IPS-18a (cell line): Measurements from ENCODE around the gene KLHL21.
"Not testable (repeated sequence)": the region's sequence is repeated elsewhere in the genome, so short reads cannot be mapped to it uniquely, and the experiment has no call there.

Experiments
- H3K27ac ChIP-seq: one replicate; pipeline ENCODE4 v1.5.1; 2013; ENCODE audit warnings: low read length
- H3K27me3 ChIP-seq: one replicate; pipeline ENCODE4 v1.6.1; 2013; ENCODE audit warnings: mild to moderate bottlenecking, low read length; ENCODE audit not compliant: control insufficient read depth, insufficient read depth
- H3K36me3 ChIP-seq: one replicate; pipeline ENCODE4 v1.6.1; 2013; ENCODE audit warnings: low read depth, low read length; ENCODE audit not compliant: control insufficient read depth
- H3K4me1 ChIP-seq: one replicate; pipeline ENCODE4 v1.6.1; 2013; ENCODE audit warnings: low read depth, low read length; ENCODE audit not compliant: control insufficient read depth
- H3K4me3 ChIP-seq: one replicate; pipeline ENCODE4 v1.5.1; 2013; ENCODE audit warnings: low read length
- H3K9ac ChIP-seq: one replicate; pipeline ENCODE4 v1.6.1; 2013; ENCODE audit warnings: mild to moderate bottlenecking, low read length, moderate library complexity
- H3K9me3 ChIP-seq: one replicate; pipeline ENCODE4 v1.6.1; 2013; ENCODE audit warnings: low read depth, low read length; ENCODE audit not compliant: control insufficient read depth

The KLHL21 gene, protein sequence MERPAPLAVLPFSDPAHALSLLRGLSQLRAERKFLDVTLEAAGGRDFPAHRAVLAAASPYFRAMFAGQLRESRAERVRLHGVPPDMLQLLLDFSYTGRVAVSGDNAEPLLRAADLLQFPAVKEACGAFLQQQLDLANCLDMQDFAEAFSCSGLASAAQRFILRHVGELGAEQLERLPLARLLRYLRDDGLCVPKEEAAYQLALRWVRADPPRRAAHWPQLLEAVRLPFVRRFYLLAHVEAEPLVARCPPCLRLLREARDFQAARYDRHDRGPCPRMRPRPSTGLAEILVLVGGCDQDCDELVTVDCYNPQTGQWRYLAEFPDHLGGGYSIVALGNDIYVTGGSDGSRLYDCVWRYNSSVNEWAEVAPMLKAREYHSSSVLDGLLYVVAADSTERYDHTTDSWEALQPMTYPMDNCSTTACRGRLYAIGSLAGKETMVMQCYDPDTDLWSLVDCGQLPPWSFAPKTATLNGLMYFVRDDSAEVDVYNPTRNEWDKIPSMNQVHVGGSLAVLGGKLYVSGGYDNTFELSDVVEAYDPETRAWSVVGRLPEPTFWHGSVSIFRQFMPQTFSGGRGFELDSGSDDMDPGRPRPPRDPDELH

GRCh38 chr1:6602669-6603237 lies at the start of gene KLHL21:
Gene KLHL21, minus strand, starts transcription at chr1:6602869. Its CDS starts 52 bp downstream, at chr1:6602817.
- H3K4me1 ChIP-seq, result peaks cover 19% of the 10 kb centered on the region
- H3K36me3 ChIP-seq, result peaks cover 5% of the 10 kb centered on the region
- H3K4me3 ChIP-seq, result peak within 1 kb of the TSS; percentile 90
- peak within 1 kb of the TSS; percentile 79 for H3K27ac ChIP-seq
- peak within 1 kb of the TSS; percentile 77 for H3K9ac ChIP-seq
- H3K9me3 ChIP-seq, result no peaks in the 10 kb centered on the region
- peaks cover 11% of the 10 kb centered on the region for H3K27me3 ChIP-seq

GRCh38 chr1:6651909-6652308 lies 49.2 kb upstream of the KLHL21 start:
- H3K4me1 ChIP-seq, result no peaks in the 10 kb centered on the region
- H3K27ac ChIP-seq, result no peak overlapping the region
- H3K4me3 ChIP-seq, result no peak overlapping the region
- H3K36me3 ChIP-seq, result peaks cover 33% of the 10 kb centered on the region
- H3K9me3 ChIP-seq, result no peaks in the 10 kb centered on the region
- H3K9ac ChIP-seq, result no peak overlapping the region
- H3K27me3 ChIP-seq, result no peaks in the 10 kb centered on the region

GRCh38 chr1:6648556-6648955 lies 45.9 kb upstream of the KLHL21 start:
- no peak overlapping the region for H3K9ac ChIP-seq
- H3K27me3 ChIP-seq, result no peaks in the 10 kb centered on the region
- H3K9me3 ChIP-seq, result no peaks in the 10 kb centered on the region
- H3K36me3 ChIP-seq, result peaks cover 48% of the 10 kb centered on the region
- H3K4me3 ChIP-seq, result no peak overlapping the region
- no peak overlapping the region for H3K27ac ChIP-seq
- H3K4me1 ChIP-seq, result no peaks in the 10 kb centered on the region

DNA sequence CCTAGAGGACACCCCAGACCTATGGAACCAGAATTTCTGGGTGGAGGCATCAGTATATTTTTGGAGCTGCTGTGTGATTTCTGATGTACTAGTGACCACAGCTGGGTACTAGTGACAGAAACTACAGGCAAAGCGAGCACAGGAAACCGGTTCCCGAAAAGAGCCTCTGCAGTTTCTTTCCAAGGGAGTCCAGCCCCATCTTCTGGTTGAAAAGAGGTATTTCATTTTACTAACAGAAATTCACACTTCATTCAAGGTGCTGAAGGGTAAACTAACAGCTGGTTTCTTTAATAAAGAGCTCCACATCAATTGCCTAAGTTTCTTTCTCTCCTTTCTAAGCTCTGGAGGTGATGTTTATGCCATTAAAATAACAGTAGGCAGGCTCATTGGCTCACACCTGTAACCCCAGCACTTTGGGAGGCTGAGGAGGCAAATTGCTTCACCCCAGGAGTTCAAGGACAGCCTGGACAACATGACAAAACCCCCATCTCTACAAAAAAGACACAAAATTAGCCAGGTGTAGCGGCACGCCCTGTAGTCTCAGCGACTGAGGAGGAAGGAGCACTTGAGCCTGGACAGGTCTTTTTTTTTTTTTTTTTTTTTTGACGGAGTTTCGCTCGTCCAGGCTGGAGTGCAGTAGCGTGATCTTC lies 44.0 kb upstream of the KLHL21 start:
- peaks cover 42% of the 10 kb centered on the region for H3K36me3 ChIP-seq
- no peaks in the 10 kb centered on the region for H3K4me1 ChIP-seq
- no peaks in the 10 kb centered on the region for H3K27me3 ChIP-seq
- H3K9ac ChIP-seq, result no peak overlapping the region
- no peak overlapping the region for H3K27ac ChIP-seq
- no peak overlapping the region for H3K4me3 ChIP-seq
- H3K9me3 ChIP-seq, result no peaks in the 10 kb centered on the region

DNA sequence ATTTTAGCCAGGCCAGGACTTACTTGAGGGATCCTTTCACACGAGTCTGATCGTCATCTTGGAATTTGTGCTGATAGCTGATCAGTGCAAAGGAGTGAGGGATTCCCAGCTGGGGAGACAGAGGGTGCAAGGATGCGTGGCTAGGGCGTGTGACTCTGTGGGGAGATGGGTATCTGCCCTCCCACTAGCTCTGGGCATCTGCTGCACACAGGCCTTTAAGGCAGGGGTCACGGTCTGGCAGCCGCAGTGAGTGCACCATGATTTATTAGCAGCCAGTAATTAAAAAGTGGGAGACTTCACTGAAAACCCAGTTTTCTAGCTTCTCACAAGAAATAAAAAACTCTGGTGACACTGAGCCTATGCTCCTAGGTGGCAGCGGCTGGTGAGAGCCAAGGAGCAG lies 42.3 kb upstream of the KLHL21 start:
- Histone ChIP-seq H3K4me3 (no peak overlapping the region), H3K27ac (no peak overlapping the region), H3K9me3 (no peaks in the 10 kb centered on the region), H3K27me3 (no peaks in the 10 kb centered on the region), H3K36me3 (peaks cover 44% of the 10 kb centered on the region), H3K9ac (no peak overlapping the region), H3K4me1 (no peaks in the 10 kb centered on the region)

DNA sequence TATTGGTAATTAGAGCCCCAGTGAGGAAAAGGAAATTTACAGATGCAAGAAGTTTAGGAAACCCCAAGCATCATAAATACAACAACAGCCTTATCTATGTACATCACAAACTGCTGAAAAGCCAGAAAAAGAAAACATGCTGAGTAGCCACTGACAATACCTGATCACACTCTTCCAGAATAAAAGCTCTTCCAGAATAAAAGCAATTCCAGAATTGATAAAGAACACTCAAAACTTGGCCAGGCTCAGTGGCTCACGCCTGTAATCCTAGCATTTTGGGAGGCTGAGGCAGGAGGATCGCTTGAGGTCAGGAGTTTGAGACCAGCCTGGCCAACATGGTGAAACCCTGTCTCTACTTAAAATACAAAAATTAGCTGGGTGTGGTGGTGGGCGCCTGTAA lies 38.2 kb upstream of the KLHL21 start:
- H3K27me3 ChIP-seq, H3K27ac ChIP-seq, H3K4me1 ChIP-seq, H3K4me3 ChIP-seq, H3K9ac ChIP-seq, H3K9me3 ChIP-seq: not testable (repeated sequence)
- H3K36me3 ChIP-seq, result peaks cover 83% of the 10 kb centered on the region

DNA sequence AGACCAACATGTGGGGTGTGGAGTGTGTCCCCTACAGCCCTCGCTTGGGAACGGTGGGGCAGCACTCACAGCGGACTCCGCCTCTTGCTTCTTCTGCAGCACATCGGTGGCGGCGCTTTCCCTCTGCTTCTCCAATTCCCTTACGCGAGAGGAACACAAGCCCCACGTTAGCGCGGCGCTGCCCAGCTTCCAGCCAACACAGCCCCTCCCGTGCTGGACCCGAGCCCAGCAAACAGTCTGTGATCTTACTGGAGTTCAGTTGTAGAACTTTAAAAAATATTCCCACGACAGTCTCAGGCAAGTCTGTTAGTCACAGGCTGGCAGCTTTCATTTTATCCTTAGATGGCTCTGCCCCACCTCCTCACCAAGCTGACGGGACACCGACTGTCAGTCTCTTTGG lies 35.6 kb upstream of the KLHL21 start:
- Histone ChIP-seq H3K9me3 (no peaks in the 10 kb centered on the region), H3K27me3 (no peaks in the 10 kb centered on the region), H3K36me3 (peaks cover 77% of the 10 kb centered on the region), H3K9ac (no peak overlapping the region), H3K4me1 (no peaks in the 10 kb centered on the region), H3K27ac (no peak overlapping the region), H3K4me3 (no peak overlapping the region)

GRCh38 chr1:6637770-6638169 lies 35.1 kb upstream of the KLHL21 start:
- Histone ChIP-seq H3K9ac (no peak overlapping the region), H3K4me1 (no peaks in the 10 kb centered on the region), H3K36me3 (peaks cover 81% of the 10 kb centered on the region), H3K27ac (no peak overlapping the region), H3K27me3 (no peaks in the 10 kb centered on the region), H3K9me3 (no peaks in the 10 kb centered on the region), H3K4me3 (no peak overlapping the region)

DNA sequence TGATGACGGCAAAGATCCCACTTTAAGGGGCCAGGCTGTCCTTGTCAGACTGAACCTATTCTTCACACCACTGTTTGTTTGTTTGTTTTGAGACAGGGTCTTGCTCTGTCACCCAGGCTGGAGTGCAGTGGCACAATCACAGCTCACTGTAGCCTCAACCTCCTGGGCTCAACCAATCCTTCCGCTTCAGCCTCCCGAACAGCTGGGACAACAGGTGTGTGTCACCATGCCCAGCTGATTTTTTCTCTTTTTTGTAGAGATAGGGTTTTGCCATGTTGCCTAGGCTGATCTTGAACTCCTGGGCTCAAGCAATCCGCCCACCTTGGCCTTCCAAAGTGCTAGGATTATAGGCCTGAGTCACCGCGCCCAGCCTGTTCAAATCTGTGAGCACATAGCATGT lies 34.1 kb upstream of the KLHL21 start:
- peaks cover 81% of the 10 kb centered on the region for H3K36me3 ChIP-seq
- H3K9ac ChIP-seq, H3K4me3 ChIP-seq, H3K27me3 ChIP-seq, H3K27ac ChIP-seq, H3K9me3 ChIP-seq, H3K4me1 ChIP-seq: not testable (repeated sequence)

- Histone ChIP-seq H3K27ac (no peak overlapping the region), H3K36me3 (peaks cover 77% of the 10 kb centered on the region), H3K4me1 (no peaks in the 10 kb centered on the region), H3K4me3 (no peak overlapping the region), H3K9me3 (no peaks in the 10 kb centered on the region), H3K27me3 (no peaks in the 10 kb centered on the region), H3K9ac (no peak overlapping the region)
These were observed 33.5 kb upstream of the KLHL21 start for GRCh38 chr1:6635910-6636760.
